Gastrocnemius medialis (tissue), 4 donors: ENCODE data around the gene MICU2.

Source experiments
- POLR2A ChIP-seq, 2 donors: fragments of 450-650 bp; IDR thresholded peaks; one replicate each; pipeline ENCODE4 v1.6.1; 2017; ENCODE audit warnings: antibody characterized with exemption in 2 of 2, mild to moderate bottlenecking in 2 of 2, moderate library complexity in 2 of 2
- TF ChIP-seq, protein P1 (sequence below), 5 experiments: fragments of 450-650 bp in 3 of 5; fragments of 200-600 bp in 2 of 5; sonication (generic) in 2 of 5; IDR thresholded peaks in 4 of 5; conservative IDR thresholded peaks in 1 of 5; 1 replicate in 4 of 5; 2 replicates in 1 of 5; pipeline ENCODE4 v1.5.1; 2016 to 2019; ENCODE audit warnings: antibody characterized with exemption in 5 of 5, mild to moderate bottlenecking in 3 of 5, moderate library complexity in 3 of 5

DNA sequence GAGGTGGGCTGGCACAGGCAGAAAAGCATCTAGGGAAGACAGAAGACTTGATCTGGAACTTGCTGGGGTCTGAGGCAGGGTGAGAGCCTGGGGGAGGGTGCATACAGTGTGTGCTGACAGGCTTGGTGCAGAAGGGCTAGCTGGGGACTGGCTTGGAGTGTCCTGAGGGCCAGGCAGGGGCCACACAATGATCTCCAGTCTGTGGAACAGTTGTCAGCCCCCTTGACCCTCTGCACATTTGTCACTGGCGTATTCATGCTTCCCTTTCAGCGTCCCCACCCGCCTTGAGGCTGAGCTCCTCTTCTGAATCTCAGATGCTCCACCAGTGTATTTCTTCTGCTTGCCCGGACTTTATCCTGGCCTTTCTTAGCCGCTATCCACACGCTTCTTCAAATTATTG, 2.8 kb upstream of the MICU2 start:
- TF ChIP-seq, protein P1, sequence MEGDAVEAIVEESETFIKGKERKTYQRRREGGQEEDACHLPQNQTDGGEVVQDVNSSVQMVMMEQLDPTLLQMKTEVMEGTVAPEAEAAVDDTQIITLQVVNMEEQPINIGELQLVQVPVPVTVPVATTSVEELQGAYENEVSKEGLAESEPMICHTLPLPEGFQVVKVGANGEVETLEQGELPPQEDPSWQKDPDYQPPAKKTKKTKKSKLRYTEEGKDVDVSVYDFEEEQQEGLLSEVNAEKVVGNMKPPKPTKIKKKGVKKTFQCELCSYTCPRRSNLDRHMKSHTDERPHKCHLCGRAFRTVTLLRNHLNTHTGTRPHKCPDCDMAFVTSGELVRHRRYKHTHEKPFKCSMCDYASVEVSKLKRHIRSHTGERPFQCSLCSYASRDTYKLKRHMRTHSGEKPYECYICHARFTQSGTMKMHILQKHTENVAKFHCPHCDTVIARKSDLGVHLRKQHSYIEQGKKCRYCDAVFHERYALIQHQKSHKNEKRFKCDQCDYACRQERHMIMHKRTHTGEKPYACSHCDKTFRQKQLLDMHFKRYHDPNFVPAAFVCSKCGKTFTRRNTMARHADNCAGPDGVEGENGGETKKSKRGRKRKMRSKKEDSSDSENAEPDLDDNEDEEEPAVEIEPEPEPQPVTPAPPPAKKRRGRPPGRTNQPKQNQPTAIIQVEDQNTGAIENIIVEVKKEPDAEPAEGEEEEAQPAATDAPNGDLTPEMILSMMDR (IDR thresholded peaks at IDR 0.05 in 4 of 5, conservative IDR thresholded peaks at IDR 0.05 in 1 of 5), result no peak
- no peak for TF ChIP-seq POLR2A (IDR thresholded peaks at IDR 0.05)
